Activated gamma-delta T cell treated with anti-CD3 and anti-CD28 coated beads, Interleukin-2, amount 50 U/mL, for 16 hours (primary cell): Measurements from ENCODE around the gene ARIH1.

Experiments
- DNase-seq: peaks from one replicate; pipeline ENCODE4 v3.0.0-alpha.2; 2020; ENCODE audit warnings: low read depth

ARIH1 gene

DNA sequence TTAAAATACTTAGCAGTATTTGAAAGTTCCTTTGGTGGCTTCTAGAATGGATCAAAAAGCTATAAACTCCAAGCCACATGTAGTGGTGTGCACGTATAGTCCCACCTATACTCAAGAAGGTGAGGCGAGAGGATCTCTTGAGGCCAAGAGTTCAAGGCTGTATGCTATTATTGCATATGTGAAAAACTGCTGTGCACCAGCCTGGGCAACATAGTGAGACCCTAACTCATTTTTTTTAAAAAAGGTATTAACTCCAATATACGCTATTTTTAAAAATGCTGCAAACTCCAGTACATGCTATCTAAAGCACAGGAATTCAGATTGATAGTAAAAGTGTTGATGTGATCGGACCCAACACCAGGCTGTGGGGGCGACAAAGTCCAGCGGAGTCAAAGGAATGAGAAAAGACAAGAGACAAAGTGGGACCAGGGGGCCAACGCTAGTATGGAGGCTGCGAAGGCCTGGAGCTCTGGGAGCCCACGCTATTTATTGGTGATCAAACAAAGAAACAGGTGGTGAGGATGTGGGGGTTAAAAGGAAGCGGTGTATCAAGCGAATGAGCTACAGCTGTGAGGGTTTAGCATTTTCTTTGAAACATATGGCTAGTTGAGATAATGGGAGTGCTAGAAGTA is 66.6 kb downstream of the ARIH1 start:
- no peak for DNase-seq

DNA sequence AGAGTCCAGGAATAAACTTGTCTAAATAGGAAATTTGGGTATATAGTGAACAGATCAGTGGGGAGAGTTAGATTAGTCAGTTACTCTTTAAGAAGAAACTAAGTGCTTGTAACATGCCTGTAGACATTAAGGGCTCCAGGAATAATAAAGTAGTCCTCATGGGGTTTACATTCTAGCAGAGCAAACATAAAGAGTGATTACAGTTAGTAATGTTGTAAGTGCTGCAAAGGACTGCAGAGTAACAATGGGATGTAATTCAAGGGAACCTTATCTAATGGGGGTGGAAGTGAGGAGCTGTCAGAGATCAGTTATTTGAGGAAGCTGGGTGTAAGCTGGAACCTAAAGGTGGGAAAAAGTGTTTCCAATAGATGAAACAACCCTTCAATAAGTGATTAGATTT is 67.5 kb downstream of the ARIH1 start:
- DNase-seq, result no peak

DNA sequence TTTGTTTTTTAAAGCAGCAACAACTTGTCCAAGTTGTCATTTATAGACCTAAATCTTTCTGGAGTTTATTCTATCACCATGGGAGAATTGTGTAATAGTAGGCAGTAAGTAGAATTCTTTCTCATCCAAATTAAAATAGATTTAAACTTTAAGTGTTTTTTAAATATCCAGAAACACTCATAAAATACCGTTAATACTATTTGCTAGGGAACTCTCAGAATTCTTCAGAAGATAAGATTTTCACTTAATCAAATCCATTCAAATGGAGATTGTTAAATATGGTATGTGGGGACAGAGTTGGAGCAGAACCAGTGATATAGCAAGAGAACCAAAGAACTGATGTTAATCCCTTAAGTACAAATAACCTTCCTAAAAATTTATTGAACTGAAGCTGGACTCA is 71.0 kb downstream of the ARIH1 start:
- no peak for DNase-seq

DNA sequence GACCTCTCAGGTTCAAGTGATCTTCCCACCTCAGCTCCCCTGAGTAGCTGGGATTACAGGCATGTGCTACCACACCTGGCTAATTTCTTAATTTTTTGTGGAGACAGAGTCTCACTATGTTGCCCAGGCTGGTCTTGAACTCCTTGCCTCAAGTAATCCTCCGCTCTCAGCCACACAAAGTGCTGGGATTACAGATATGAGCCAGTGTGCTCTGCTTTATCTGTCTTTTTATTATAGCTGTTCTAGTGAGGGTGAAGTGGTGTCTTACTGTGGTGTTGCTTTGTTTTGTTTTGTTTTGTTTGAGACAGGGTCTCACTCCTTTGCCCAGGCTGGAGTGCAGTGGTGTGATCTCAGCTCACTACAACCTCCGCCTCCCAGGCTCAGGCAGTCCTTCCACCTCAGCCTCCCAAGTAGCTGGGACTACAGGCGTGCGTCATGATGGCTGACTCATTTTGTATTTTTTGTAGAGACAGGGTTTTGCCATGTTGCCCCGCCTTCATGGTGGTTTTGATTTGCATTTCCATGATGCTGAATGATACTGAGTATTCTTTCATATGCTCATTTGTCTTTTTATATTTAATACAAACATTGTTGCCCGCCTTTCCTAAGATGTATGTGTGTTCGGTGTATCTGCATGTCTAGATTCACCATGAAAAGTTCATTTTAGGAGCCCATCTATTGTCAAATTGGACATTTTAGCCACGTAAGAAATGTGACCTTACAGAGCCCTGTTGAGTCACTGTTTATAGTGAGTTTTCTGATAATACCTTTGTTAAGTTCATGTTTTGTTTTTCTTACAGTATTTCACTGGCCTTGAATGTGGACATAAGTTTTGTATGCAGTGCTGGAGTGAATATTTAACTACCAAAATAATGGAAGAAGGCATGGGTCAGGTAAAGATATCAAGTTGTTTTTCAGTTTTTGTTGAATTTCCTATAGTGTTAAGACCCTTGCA is 80.6 kb downstream of the ARIH1 start:
- no peak for DNase-seq

DNA sequence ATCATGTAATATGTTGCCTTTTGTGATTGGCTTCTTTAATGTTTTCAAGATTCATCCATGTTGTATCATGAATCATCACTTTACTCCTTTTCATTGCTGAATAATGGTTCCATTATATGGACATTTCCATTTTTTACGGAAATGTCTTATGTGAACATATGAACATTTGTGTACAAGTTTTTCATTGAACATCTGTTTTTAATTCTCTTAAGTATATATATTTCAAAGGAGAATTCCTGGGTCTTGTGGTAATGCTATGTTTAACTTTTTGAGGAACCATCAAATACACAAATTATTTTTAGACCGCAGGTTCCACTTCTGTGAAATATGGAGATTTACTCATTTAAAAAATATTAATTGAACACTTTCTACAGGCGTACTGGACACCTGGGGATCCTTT is 85.7 kb downstream of the ARIH1 start:
- DNase-seq, result no peak

DNA sequence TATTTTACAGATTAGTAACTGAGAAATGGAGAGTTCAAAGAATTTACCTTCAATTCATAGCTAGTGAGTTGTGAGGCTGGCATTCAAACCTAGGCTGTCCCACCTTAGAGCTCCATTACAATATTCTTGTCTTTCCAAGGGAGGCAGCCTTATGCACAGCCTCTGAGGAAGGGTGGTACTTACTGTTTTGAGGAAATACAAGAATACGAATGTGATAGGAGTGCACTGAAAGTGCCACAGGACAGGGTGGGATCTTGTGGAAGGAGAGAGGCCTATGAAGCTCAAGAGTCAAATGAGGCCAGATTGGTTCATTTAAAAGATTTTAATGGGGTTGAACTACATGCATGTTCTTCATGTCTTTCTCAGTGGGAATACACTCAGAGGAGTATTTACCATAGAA is 86.3 kb downstream of the ARIH1 start:
- no peak for DNase-seq

- DNase-seq, result no peak
Measured at GRCh38 chr15:72562386-72562785, 88.3 kb downstream of the ARIH1 start.

DNA sequence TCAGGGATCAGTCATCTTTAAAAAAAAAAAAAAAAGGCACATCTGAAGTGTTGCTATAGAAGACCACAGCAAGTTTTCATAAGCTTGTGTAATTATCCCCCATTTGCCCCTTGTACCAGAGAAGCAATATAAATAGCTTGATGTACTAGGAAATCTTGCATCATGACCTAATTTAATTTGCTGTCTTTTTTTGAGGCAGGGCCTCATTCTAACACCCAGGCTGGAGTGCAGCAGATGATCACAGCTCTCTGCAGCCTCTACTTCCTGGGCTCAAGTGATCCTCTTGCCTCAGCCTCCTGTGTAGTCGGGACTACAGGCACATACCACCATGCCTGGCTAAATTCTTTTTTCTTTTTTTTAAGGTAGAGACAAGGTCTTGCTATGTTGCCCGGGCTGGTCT is 88.7 kb downstream of the ARIH1 start:
- no peak for DNase-seq

GRCh38 chr15:72564091-72564490 is 90.0 kb downstream of the ARIH1 start:
- DNase-seq, result no peak

- no peak for DNase-seq
Measured at GRCh38 chr15:72566973-72567372, 92.8 kb downstream of the ARIH1 start.

DNA sequence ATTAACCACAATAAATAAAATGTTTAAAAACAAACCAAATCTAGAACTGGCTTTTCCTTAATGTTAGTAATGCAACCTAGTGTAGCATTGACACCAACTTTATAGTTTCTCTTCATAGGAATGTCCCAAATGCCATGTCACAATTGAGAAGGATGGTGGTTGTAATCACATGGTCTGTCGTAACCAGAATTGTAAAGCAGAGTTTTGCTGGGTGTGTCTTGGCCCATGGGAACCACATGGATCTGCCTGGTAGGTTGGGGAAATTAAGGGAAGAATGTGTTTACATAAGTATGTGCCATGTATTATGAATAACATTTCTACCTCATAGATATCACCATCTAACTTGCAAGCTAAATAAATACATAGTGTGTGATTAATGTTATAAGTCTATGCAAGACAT is 95.9 kb downstream of the ARIH1 start:
- no peak for DNase-seq

- no peak for DNase-seq
Measured at GRCh38 chr15:72579814-72580213, 105.7 kb downstream of the ARIH1 start.

DNA sequence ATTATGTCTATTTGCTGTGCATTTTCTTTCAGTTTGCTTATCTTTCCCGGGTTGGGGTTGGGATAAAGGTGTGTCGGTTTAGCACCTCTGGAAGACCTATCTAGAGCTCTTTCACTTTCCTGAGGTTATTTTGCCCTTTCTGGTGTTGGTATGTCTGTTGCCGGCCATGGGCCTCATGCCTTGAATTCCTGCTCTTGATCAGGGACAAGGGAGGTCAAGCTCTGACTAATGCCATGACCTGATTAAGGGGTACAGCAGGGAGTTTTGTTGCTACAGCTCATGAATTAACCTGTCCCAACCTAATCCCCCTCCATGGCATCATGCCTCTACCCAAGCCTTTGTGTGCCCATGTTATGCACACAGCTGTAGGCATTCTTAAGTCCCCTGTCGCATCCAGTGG is 109.9 kb downstream of the ARIH1 start:
- no peak for DNase-seq

DNA sequence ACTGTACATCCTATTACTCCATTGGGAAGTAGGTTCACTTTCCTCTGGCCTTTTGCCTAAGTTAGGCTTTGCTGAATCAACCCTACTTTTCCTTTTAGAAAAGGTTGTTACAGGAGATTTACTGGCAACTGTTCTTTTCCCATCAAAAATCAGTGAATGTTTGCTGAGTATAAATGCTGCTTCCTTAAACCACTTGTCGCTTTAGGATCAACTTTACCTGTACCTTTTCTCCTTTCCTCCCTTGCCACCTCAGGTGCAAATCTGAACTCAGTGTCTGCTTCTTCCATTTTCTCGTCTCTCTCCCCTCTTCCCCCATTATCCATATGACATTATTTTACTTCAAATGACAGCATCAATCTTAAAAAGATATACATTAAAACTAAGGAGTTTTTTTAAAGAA is 110.9 kb downstream of the ARIH1 start:
- no peak for DNase-seq

- no peak for DNase-seq
Measured at GRCh38 chr15:72585476-72586058, 111.4 kb downstream of the ARIH1 start.

- DNase-seq, result no peak
Measured at GRCh38 chr15:72588096-72588495, 114.0 kb downstream of the ARIH1 start.

GRCh38 chr15:72590427-72590826 is 116.3 kb downstream of the ARIH1 start:
- no peak for DNase-seq

- DNase-seq, result no peak
Measured at GRCh38 chr15:72591361-72591760, 117.2 kb downstream of the ARIH1 start.

GRCh38 chr15:72592097-72592496 is 118.0 kb downstream of the ARIH1 start:
- DNase-seq, result no peak

DNA sequence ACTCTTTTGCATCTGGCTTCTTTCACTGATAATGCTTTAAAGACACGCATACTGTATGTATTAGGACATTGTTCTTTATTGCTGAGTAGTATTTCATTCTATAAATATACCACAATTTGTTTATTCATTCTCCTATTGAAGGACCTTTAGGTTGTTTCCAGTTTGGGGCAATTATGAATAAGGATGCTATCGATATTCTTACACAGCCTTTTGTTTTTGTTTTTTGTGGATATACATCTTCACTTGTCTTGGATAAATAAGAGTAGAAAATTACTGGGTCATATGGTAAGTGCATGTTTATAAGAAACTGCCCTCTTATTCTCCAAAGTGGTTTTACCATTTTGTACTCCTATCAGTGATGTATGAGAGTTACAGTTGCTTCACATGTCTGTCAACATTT is 118.5 kb downstream of the ARIH1 start:
- DNase-seq, result no peak

DNA sequence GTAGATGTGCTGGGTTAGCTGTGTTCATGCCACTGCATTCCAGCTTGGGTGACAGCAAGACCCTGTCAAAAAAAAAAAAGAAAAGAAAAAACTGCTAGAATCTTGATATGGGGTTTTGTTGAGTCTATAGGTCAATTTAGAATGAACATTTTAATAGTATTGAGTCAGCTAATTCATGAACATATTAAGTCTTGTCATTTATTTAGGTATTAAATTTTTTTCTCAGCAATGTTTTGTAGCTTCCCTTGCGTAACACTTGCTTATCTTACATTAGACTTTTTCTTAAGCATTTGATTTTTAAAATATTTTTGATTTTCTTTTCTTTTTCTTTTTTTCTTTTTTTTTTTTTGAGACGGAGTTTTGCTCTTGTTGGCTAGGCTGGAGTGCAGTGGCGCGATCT is 119.7 kb downstream of the ARIH1 start:
- DNase-seq, result no peak

- no peak for DNase-seq
Measured at GRCh38 chr15:72599855-72600464, 125.8 kb downstream of the ARIH1 start.

DNA sequence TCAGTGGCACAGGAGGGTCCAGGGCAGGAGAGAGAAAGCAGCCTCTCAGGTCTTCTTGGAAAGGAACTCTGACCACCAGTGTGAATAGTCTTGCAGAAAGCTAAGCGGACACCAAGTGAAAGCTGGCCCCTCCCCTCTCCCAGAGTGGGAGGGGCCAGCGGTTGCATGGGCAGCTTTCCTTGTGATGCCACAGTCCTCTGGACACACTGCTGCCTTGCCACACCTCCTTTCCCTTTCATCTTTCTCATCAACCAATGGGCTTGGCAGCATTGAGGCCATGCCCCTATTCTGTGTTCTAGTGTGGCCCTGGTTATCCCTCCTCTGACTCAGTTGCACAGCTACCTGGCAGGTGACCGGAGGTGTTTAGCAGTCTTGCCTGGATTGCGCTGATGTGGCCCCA is 130.7 kb downstream of the ARIH1 start:
- no peak for DNase-seq
